HepG2 (cell line): Measurements from ENCODE around the gene HMCN1. TPM values are rescaled to one million over a fixed set of nuclear protein-coding genes. Genes with fewer than 3 reads are reported as not detected.
A peak's percentile ranks its signal among the peaks of the same experiment; 100 is the strongest.

Experiments used
- ATAC-seq: fragments of 200-7000 bp; cut with Tn5 transposase; 3 replicates; pipeline ENCODE4 v1.9.1; 2020; ENCODE audit warnings: mild to moderate bottlenecking, moderate library complexity
- BruUV-seq: library from RNA; stranded (reverse); fragments of 400-500 nt; replicated peaks from 2 replicates; lab custom pipeline; 2021; lab: Mats Ljungman, UMichigan
- CTCF ChIA-PET: fragments of 300-600 bp; formaldehyde crosslinking; extraction: SDS; loops from one replicate; lab custom pipeline; 2021; ENCODE audit warnings: low total read pairs, inconsistent platforms, low intra/inter-chr PET ratio; lab: Yijun Ruan, JAX
- POLR2A ChIA-PET: fragments of 350-600 bp; sonication (Branson Sonifier 250); formaldehyde crosslinking; loops from one replicate; lab custom pipeline; 2020; ENCODE audit warnings: antibody characterized with exemption, inconsistent platforms; lab: Yijun Ruan, JAX
- DNase-seq: peaks from one replicate; pipeline ENCODE4 v3.0.0-alpha.2; 2015; ENCODE audit warnings: low spot score
- FAIRE-seq: peaks from 3 replicates; lab custom pipeline; 2011; peaks lifted over from hg19 to GRCh38; lab: Jason Lieb, UNC
- H2AFZ ChIP-seq: one replicate; pipeline ENCODE4 v1.6.1; 2011; ENCODE audit warnings: low read length, inconsistent platforms
- H3K27ac ChIP-seq: fragments of 300-600 bp; 3 replicates; pipeline ENCODE4 v1.8.0; 2011; ENCODE audit warnings: mixed run types, mild to moderate bottlenecking, mixed read lengths, low read length, inconsistent platforms; ENCODE audit not compliant: insufficient read depth; ENCODE audit errors: extremely low read length
- H3K27me3 ChIP-seq, 2 experiments: fragments of 200-600 bp in 1 of 2; 2 replicates in 1 of 2; 3 replicates in 1 of 2; pipeline versions ENCODE4 v1.6.0 to v1.8.0; 2011; ENCODE audit warnings: low read length in 2 of 2, mild to moderate bottlenecking in 2 of 2, moderate library complexity in 2 of 2, inconsistent platforms in 1 of 2; ENCODE audit not compliant: insufficient read depth in 2 of 2, control insufficient read depth in 1 of 2
- H3K36me3 ChIP-seq, 2 experiments: fragments of 200-600 bp in 1 of 2; replicated peaks in 1 of 2; 2 replicates in 1 of 2; 3 replicates in 1 of 2; pipeline versions ENCODE4 v1.5.1 to v1.8.0; 2011; ENCODE audit warnings: low read length in 2 of 2, inconsistent platforms in 1 of 2; ENCODE audit not compliant: insufficient read depth in 2 of 2, control insufficient read depth in 1 of 2
- H3K4me1 ChIP-seq: 2 replicates; pipeline ENCODE4 v1.5.1; 2012; ENCODE audit warnings: low read length, inconsistent platforms; ENCODE audit not compliant: insufficient read depth
- H3K4me2 ChIP-seq: 2 replicates; pipeline ENCODE4 v1.6.0; 2011; ENCODE audit warnings: low read depth, low read length, inconsistent platforms
- H3K4me3 ChIP-seq, 3 experiments: fragments of 200-600 bp in 1 of 3; sonication (generic), shearing (Covaris generic) in 1 of 3; replicated peaks in 1 of 3; 2 replicates each; pipeline ENCODE4 v1.5.1; 2011 to 2016; ENCODE audit warnings: low read length in 3 of 3, inconsistent platforms in 2 of 3, low read depth in 2 of 3, mild to moderate bottlenecking in 2 of 3, control low read depth in 1 of 3, mixed read lengths in 1 of 3; ENCODE audit not compliant: insufficient read depth in 1 of 3
- H3K79me2 ChIP-seq: one replicate; pipeline ENCODE4 v1.6.1; 2011; ENCODE audit warnings: low read length, inconsistent platforms; ENCODE audit not compliant: insufficient read depth
- H3K9ac ChIP-seq: 2 replicates; pipeline ENCODE4 v1.6.0; 2011; ENCODE audit warnings: mild to moderate bottlenecking, low read depth, low read length, inconsistent platforms; ENCODE audit not compliant: insufficient read depth
- H3K9me3 ChIP-seq: 2 replicates; pipeline ENCODE4 v1.5.1; 2012; ENCODE audit warnings: mild to moderate bottlenecking, low read length
- H4K20me1 ChIP-seq: 2 replicates; pipeline ENCODE4 v1.6.0; 2011; ENCODE audit warnings: inconsistent platforms, mild to moderate bottlenecking, low read length, moderate library complexity; ENCODE audit not compliant: insufficient read depth
- ETV6 ChIP-seq: sonication (generic); formaldehyde crosslinking; conservative IDR thresholded peaks from 2 replicates; pipeline ENCODE4 v1.4.0; 2020; ENCODE audit warnings: missing genetic modification reagents
- JDP2 ChIP-seq: sonication (generic); formaldehyde crosslinking; IDR thresholded peaks from 2 replicates; pipeline ENCODE4 v1.8.1; 2022; ENCODE audit warnings: missing genetic modification reagents, borderline replicate concordance
- MAFF ChIP-seq: IDR thresholded peaks from 2 replicates; pipeline ENCODE4 v1.6.1; 2011; ENCODE audit warnings: low read depth, low read length, improper control_type of control experiment
- MAFK ChIP-seq, 2 experiments: IDR thresholded peaks in 1 of 2; conservative IDR thresholded peaks in 1 of 2; 2 replicates each; pipeline ENCODE4 v1.6.1; 2011; ENCODE audit warnings: improper control_type of control experiment in 2 of 2, low read length in 2 of 2
- RARA ChIP-seq: IDR thresholded peaks from 2 replicates; pipeline ENCODE4 v1.6.1; 2016; ENCODE audit warnings: missing genetic modification reagents, missing compliant biosample characterization
- SP2 ChIP-seq: sonication (generic); formaldehyde crosslinking; IDR thresholded peaks from 2 replicates; pipeline ENCODE4 v1.5.1; 2020; ENCODE audit warnings: mild to moderate bottlenecking, missing genetic modification reagents
- SSRP1 ChIP-seq: IDR thresholded peaks from 2 replicates; pipeline ENCODE4 v1.6.1; 2016; ENCODE audit warnings: control low read depth
- TARDBP ChIP-seq: sonication (generic); formaldehyde crosslinking; IDR thresholded peaks from 2 replicates; pipeline ENCODE4 v1.8.0; 2022; ENCODE audit warnings: mild to moderate bottlenecking, missing genetic modification reagents
- ZC3H13 ChIP-seq: sonication (generic); formaldehyde crosslinking; IDR thresholded peaks from 2 replicates; pipeline ENCODE4 v1.8.1; 2023; ENCODE audit warnings: mild to moderate bottlenecking, missing genetic modification reagents, moderate library complexity
- ZMYM3 ChIP-seq: sonication (generic); formaldehyde crosslinking; IDR thresholded peaks from 2 replicates; pipeline ENCODE4 v1.5.1; 2020; ENCODE audit warnings: mild to moderate bottlenecking, missing genetic modification reagents
- ZNF180 ChIP-seq: sonication (generic); formaldehyde crosslinking; IDR thresholded peaks from 2 replicates; pipeline ENCODE4 v1.4.0; 2020; ENCODE audit warnings: low read depth, missing genetic modification reagents, borderline replicate concordance
- ZNF251 ChIP-seq: sonication (generic); formaldehyde crosslinking; IDR thresholded peaks from 2 replicates; pipeline ENCODE4 v1.9.0; 2021; ENCODE audit warnings: mild to moderate bottlenecking, missing genetic modification reagents
- ZNF263 ChIP-seq: sonication (generic); formaldehyde crosslinking; IDR thresholded peaks from 2 replicates; pipeline ENCODE4 v1.4.0; 2020; ENCODE audit warnings: missing genetic modification reagents
- ZNF3 ChIP-seq: IDR thresholded peaks from 2 replicates; pipeline ENCODE4 v1.7.0; 2017; ENCODE audit warnings: inconsistent platforms
- ZNF460 ChIP-seq: sonication (generic); formaldehyde crosslinking; IDR thresholded peaks from 2 replicates; pipeline ENCODE4 v1.5.1; 2020; ENCODE audit warnings: missing genetic modification reagents, mild to moderate bottlenecking, borderline replicate concordance
- ZNF772 ChIP-seq: sonication (generic); formaldehyde crosslinking; IDR thresholded peaks from 2 replicates; pipeline ENCODE4 v1.5.0; 2020; ENCODE audit warnings: mild to moderate bottlenecking, missing genetic modification reagents
- WGBS: methylation state at CpG from one replicate; pipeline ENCODE4 v1.1.6; 2017; ENCODE audit warnings: low lambda C conversion rate; 5-methylcytosine and 5-hydroxymethylcytosine counted together
- in situ Hi-C: cut with HindIII; loops from 2 replicates; pipeline ENCODE4 v1.10.0; 2017; ENCODE audit warnings: low pct_unique_long_range_greater_than_20kb; ENCODE audit not compliant: extremely low pct_ligation_motif_present
- intact Hi-C: fragments of 100-400 bp; cut with micrococcal nuclease; formaldehyde crosslinking; loops from one replicate; pipeline ENCODE4 v1.10.0; 2022; ENCODE audit not compliant: unreplicated experiment
- polyA plus RNA-seq, 8 experiments: library from polyadenylated mRNA; depleted of rRNA in 3 of 8; stranded (reverse) in 7 of 8; unstranded in 1 of 8; fragments of >200 nt; fragmentation: Illumina TruSeq in 4 of 8; extraction: Trizol in 4 of 8; gene quantifications; 2 replicates each; pipeline versions ENCODE4 v1.2.1 to v1.2.3, GENCODE V29; 2011 to 2016; ENCODE audit warnings: low read depth in 4 of 8, missing spikeins in 1 of 8, mixed read lengths in 1 of 8; ENCODE audit not compliant: insufficient read depth in 1 of 8
- total RNA-seq, 5 experiments: library from RNA; depleted of rRNA; stranded (reverse); fragments of >200 nt; fragmentation: Illumina TruSeq; extraction: Trizol; gene quantifications; 2 replicates each; pipeline ENCODE4 v1.2.3, GENCODE V29; 2016; ENCODE audit warnings: low read depth in 1 of 5
- TF ChIP-seq, protein P1 (sequence below): IDR thresholded peaks from 2 replicates; pipeline ENCODE4 v1.6.1; 2016; ENCODE audit warnings: low read depth

HMCN1 gene
- total and polyA plus RNA-seq, 2 of the 13 experiments (the other 11 are each of a cell fraction or from before 2014, with no cell fraction given), result 0.03 TPM; not detected in 1

DNA sequence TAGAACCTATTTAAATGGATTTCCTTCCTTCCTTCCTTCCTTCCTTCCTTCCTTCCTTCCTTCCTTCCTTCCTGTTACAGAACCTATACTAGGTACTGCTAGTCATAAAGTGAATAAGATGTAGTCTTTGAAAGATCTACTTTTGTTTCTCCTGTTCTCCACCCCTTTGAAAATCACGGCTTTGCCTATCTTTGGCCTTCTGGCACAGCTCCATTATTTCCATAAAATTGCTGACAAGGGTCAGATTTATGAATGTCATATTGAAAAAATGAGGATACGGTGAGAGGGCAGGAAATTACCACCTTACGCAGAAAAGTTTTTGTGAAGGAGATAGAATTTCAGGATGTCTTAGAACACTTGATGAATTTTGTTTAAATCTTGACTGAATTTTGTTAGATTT is 18.1 kb upstream of the HMCN1 start:
- H3K9me3 ChIP-seq, result no peaks in the 10 kb centered on the region
- in situ Hi-C loops, result loop anchor here (5.0 kb wide), 1 partner anchor 496 kb away; no protein-coding TSS in a partner anchor
- no TSS peak for BruUV-seq
- H3K4me1 ChIP-seq, result no peaks in the 10 kb centered on the region
- no peak overlapping the region for H2AFZ ChIP-seq
- FAIRE-seq, result no peak
- H3K9ac ChIP-seq, result no peak overlapping the region
- ChIA-PET POLR2A (no interaction called here), CTCF (no interaction called here)
- no peaks in the 10 kb centered on the region for H3K27me3 ChIP-seq
- DNase-seq, result no peak
- ATAC-seq, result no peak
- H3K27ac ChIP-seq, result no peak overlapping the region
- intact Hi-C loops, result loop anchor here (5.0 kb wide), 1 partner anchor 441 kb away; no protein-coding TSS in a partner anchor
- no peaks in the 10 kb centered on the region for H3K36me3 ChIP-seq
- H3K4me3 ChIP-seq, result no peak overlapping the region
- TF ChIP-seq ETV6 (CRISPR knock-in tag) (no peak), SSRP1 (CRISPR knock-in tag) (no peak), ZNF180 (CRISPR knock-in tag) (no peak), JDP2 (CRISPR knock-in tag) (no peak), MAFK (conservative IDR thresholded peaks at IDR 0.05 in 1 of 2, IDR thresholded peaks at IDR 0.05 in 1 of 2; ENCODE audit: low read length in 2 of 2) (peak; percentile 58 to 73; a peak in 3 of 4 replicates), ZNF460 (CRISPR knock-in tag) (no peak), MAFF (peak; percentile 51), RARA (CRISPR knock-in tag) (no peak), ZMYM3 (CRISPR knock-in tag) (no peak), ZNF3 (CRISPR knock-in tag) (no peak), ZNF263 (CRISPR knock-in tag) (no peak), TARDBP (CRISPR knock-in tag) (no peak), SP2 (CRISPR knock-in tag) (no peak), ZC3H13 (no peak), ZNF251 (CRISPR knock-in tag) (no peak), ZNF772 (CRISPR knock-in tag) (no peak)
- TF ChIP-seq, protein P1, sequence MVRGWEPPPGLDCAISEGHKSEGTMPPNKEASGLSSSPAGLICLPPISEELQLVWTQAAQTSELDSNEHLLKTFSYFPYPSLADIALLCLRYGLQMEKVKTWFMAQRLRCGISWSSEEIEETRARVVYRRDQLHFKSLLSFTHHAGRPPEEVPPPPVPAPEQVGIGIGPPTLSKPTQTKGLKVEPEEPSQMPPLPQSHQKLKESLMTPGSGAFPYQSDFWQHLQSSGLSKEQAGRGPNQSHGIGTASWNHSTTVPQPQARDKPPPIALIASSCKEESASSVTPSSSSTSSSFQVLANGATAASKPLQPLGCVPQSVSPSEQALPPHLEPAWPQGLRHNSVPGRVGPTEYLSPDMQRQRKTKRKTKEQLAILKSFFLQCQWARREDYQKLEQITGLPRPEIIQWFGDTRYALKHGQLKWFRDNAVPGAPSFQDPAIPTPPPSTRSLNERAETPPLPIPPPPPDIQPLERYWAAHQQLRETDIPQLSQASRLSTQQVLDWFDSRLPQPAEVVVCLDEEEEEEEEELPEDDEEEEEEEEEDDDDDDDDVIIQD (CRISPR knock-in tag), result no peak
- no peaks in the 10 kb centered on the region for H4K20me1 ChIP-seq
- no peak overlapping the region for H3K4me2 ChIP-seq
- no peaks in the 10 kb centered on the region for H3K79me2 ChIP-seq
- WGBS, result 27% methylated on average over 3 of the region's 3 CpGs
